IMR-90 (cell line): Measurements from ENCODE around the gene RNU5D-1. TPM values are rescaled to one million over a fixed set of nuclear protein-coding genes. Genes with fewer than 3 reads are reported as not detected.

Experiments
- ATAC-seq: fragments of 200-7000 bp; cut with Tn5 transposase; 2 replicates; pipeline ENCODE4 v1.9.1; 2020; ENCODE audit warnings: low read depth, mild to moderate bottlenecking, moderate library complexity
- BruUV-seq: library from RNA; stranded (reverse); fragments of 400-500 nt; replicated peaks from 2 replicates; lab custom pipeline; 2021; lab: Mats Ljungman, UMichigan
- CTCF ChIA-PET: fragments of 300-600 bp; formaldehyde crosslinking; extraction: SDS; loops from one replicate; lab custom pipeline; 2021; ENCODE audit warnings: antibody characterized with exemption; lab: Yijun Ruan, JAX
- POLR2A ChIA-PET: fragments of 300-600 bp; sonication (Branson Sonifier 250); formaldehyde crosslinking; loops from one replicate; lab custom pipeline; 2022; ENCODE audit warnings: antibody characterized with exemption; ENCODE audit not compliant: unreplicated experiment; lab: Charles Lee
- DNase-seq: peaks from one replicate; pipeline ENCODE4 v3.0.0; 2013
- H2AFZ ChIP-seq: replicated peaks from 2 replicates; pipeline ENCODE3; 2013; ENCODE audit warnings: low read length, mild to moderate bottlenecking; ENCODE audit not compliant: poor library complexity
- H2AK5ac ChIP-seq: 2 replicates; pipeline ENCODE4 v1.6.1; 2013; ENCODE audit warnings: low read depth, low read length, inconsistent platforms
- H2AK9ac ChIP-seq: replicated peaks from 2 replicates; pipeline ENCODE3; 2013; ENCODE audit warnings: mild to moderate bottlenecking, low read depth, low read length, moderate library complexity; ENCODE audit not compliant: poor library complexity
- H2BK120ac ChIP-seq: 2 replicates; pipeline ENCODE4 v1.6.1; 2013; ENCODE audit warnings: low read depth, low read length, inconsistent platforms
- H2BK15ac ChIP-seq: 3 replicates; pipeline ENCODE4 v1.6.1; 2013; ENCODE audit warnings: low read depth, low read length, inconsistent platforms
- H2BK20ac ChIP-seq: 2 replicates; pipeline ENCODE4 v1.6.1; 2013; ENCODE audit warnings: low read depth, mild to moderate bottlenecking, inconsistent platforms, low read length, moderate library complexity
- H2BK5ac ChIP-seq: 2 replicates; pipeline ENCODE4 v1.6.1; 2013; ENCODE audit warnings: mild to moderate bottlenecking, low read depth, low read length, inconsistent platforms; ENCODE audit not compliant: poor library complexity, severe bottlenecking
- H3K14ac ChIP-seq: replicated peaks from 2 replicates; pipeline ENCODE4 v1.6.1; 2013; ENCODE audit warnings: low read depth, low read length, inconsistent platforms
- H3K18ac ChIP-seq: 2 replicates; pipeline ENCODE4 v1.6.1; 2013; ENCODE audit warnings: low read depth, low read length, control low read depth
- H3K23ac ChIP-seq: 2 replicates; pipeline ENCODE4 v1.6.1; 2013; ENCODE audit warnings: low read depth, low read length, inconsistent platforms
- H3K27ac ChIP-seq: 2 replicates; pipeline ENCODE4 v1.5.1; 2013; ENCODE audit warnings: mild to moderate bottlenecking, control low read depth, low read length; ENCODE audit not compliant: insufficient read depth
- H3K27me3 ChIP-seq: 2 replicates; pipeline ENCODE4 v1.6.1; 2013; ENCODE audit warnings: low read length; ENCODE audit not compliant: control insufficient read depth, insufficient read depth
- H3K36me3 ChIP-seq: 2 replicates; pipeline ENCODE4 v1.6.1; 2013; ENCODE audit warnings: low read length, mixed read lengths; ENCODE audit not compliant: control insufficient read depth, insufficient read depth
- H3K4ac ChIP-seq: 2 replicates; pipeline ENCODE4 v1.6.1; 2013; ENCODE audit warnings: low read depth, low read length, inconsistent platforms
- H3K4me1 ChIP-seq: 2 replicates; pipeline ENCODE4 v1.6.1; 2013; ENCODE audit warnings: low read length, mixed read lengths; ENCODE audit not compliant: control insufficient read depth, insufficient read depth
- H3K4me2 ChIP-seq: 2 replicates; pipeline ENCODE4 v1.6.1; 2013; ENCODE audit warnings: low read depth, mild to moderate bottlenecking, control low read depth, low read length, moderate library complexity
- H3K4me3 ChIP-seq: 2 replicates; pipeline ENCODE4 v1.5.1; 2013; ENCODE audit warnings: low read depth, mild to moderate bottlenecking, control low read depth, low read length, moderate library complexity; ENCODE audit not compliant: insufficient read depth
- H3K56ac ChIP-seq: 2 replicates; pipeline ENCODE4 v1.6.1; 2013; ENCODE audit warnings: low read length, inconsistent platforms; ENCODE audit not compliant: insufficient read depth; ENCODE audit errors: extremely low read depth
- H3K79me1 ChIP-seq, 2 experiments: 2 replicates each; pipeline ENCODE4 v1.6.1; 2013; ENCODE audit warnings: low read length in 2 of 2, inconsistent platforms in 1 of 2, low read depth in 1 of 2
- H3K9ac ChIP-seq: 2 replicates; pipeline ENCODE4 v1.6.1; 2013; ENCODE audit warnings: low read depth, low read length, control low read depth
- H3K9me1 ChIP-seq: 2 replicates; pipeline ENCODE4 v1.6.1; 2013; ENCODE audit warnings: low read length, inconsistent platforms; ENCODE audit not compliant: insufficient read depth
- H3K9me3 ChIP-seq: 2 replicates; pipeline ENCODE4 v1.6.1; 2013; ENCODE audit warnings: low read length; ENCODE audit not compliant: control insufficient read depth, insufficient read depth
- H4K20me1 ChIP-seq: 2 replicates; pipeline ENCODE4 v1.6.1; 2013; ENCODE audit warnings: low read length, inconsistent platforms; ENCODE audit not compliant: insufficient read depth
- H4K5ac ChIP-seq: 2 replicates; pipeline ENCODE4 v1.6.1; 2013; ENCODE audit warnings: mild to moderate bottlenecking, low read depth, low read length, control low read depth
- H4K8ac ChIP-seq, 2 experiments: 2 replicates each; pipeline ENCODE4 v1.6.1; 2013; ENCODE audit warnings: low read depth in 2 of 2, low read length in 2 of 2, control low read depth in 1 of 2, inconsistent platforms in 1 of 2
- H4K91ac ChIP-seq: 2 replicates; pipeline ENCODE4 v1.6.1; 2013; ENCODE audit warnings: low read depth, low read length, inconsistent platforms; ENCODE audit not compliant: insufficient read depth
- BHLHE40 ChIP-seq: fragments of 150-350 bp; IDR thresholded peaks from 2 replicates; pipeline ENCODE4 v1.6.1; 2016; ENCODE audit warnings: mild to moderate bottlenecking, low read depth, low read length
- CEBPB ChIP-seq: IDR thresholded peaks from 2 replicates; pipeline ENCODE4 v1.6.1; 2012; ENCODE audit warnings: low read depth, low read length, improper control_type of control experiment
- CHD1 ChIP-seq: IDR thresholded peaks from 2 replicates; pipeline ENCODE4 v1.6.1; 2012; ENCODE audit warnings: low read depth, low read length, improper control_type of control experiment
- CTCF ChIP-seq: conservative IDR thresholded peaks from 2 replicates; pipeline ENCODE4 v1.5.1; 2012; ENCODE audit warnings: mild to moderate bottlenecking, low read depth, low read length, improper control_type of control experiment
- FOS ChIP-seq: fragments of 150-350 bp; IDR thresholded peaks from 2 replicates; pipeline ENCODE4 v1.6.1; 2016; ENCODE audit warnings: low read depth, low read length
- MAFK ChIP-seq: IDR thresholded peaks from 2 replicates; pipeline ENCODE4 v1.6.1; 2012; ENCODE audit warnings: low read depth, low read length, improper control_type of control experiment
- MAZ ChIP-seq: IDR thresholded peaks from 2 replicates; pipeline ENCODE4 v1.6.1; 2012; ENCODE audit warnings: low read depth, mild to moderate bottlenecking, low read length, improper control_type of control experiment, moderate library complexity, borderline replicate concordance
- MXI1 ChIP-seq: IDR thresholded peaks from 2 replicates; pipeline ENCODE4 v1.6.1; 2012; ENCODE audit warnings: low read depth, mild to moderate bottlenecking, low read length, moderate library complexity, borderline replicate concordance
- NFE2L2 ChIP-seq: fragments of 150-350 bp; IDR thresholded peaks from 2 replicates; pipeline ENCODE4 v1.6.1; 2016; ENCODE audit warnings: low read depth, mild to moderate bottlenecking, low read length
- POLR2A ChIP-seq: IDR thresholded peaks from 2 replicates; pipeline ENCODE4 v1.6.1; 2012; ENCODE audit warnings: mild to moderate bottlenecking, low read depth, low read length
- RAD21 ChIP-seq: IDR thresholded peaks from 2 replicates; pipeline ENCODE4 v1.6.1; 2012; ENCODE audit warnings: low read length, improper control_type of control experiment
- RCOR1 ChIP-seq: IDR thresholded peaks from 2 replicates; pipeline ENCODE4 v1.6.1; 2012; ENCODE audit warnings: mild to moderate bottlenecking, low read length, improper control_type of control experiment; ENCODE audit not compliant: insufficient replicate concordance
- RFX5 ChIP-seq: IDR thresholded peaks from 2 replicates; pipeline ENCODE4 v1.8.0; 2012; ENCODE audit warnings: low read depth, mild to moderate bottlenecking, low read length, moderate library complexity
- SMC3 ChIP-seq: fragments of 150-350 bp; IDR thresholded peaks from 2 replicates; pipeline ENCODE4 v1.6.1; 2016; ENCODE audit warnings: low read depth, mild to moderate bottlenecking, antibody characterized with exemption, low read length, moderate library complexity
- WGBS, 2 experiments: methylation state at CpG; one replicate each; pipeline versions ENCODE4 v1.1.5 to v1.1.7; 2013; ENCODE audit warnings: missing lambda C conversion rate in 2 of 2; ENCODE audit not compliant: insufficient read length in 1 of 2; ENCODE audit errors: extremely low coverage in 2 of 2; 5-methylcytosine and 5-hydroxymethylcytosine counted together
- dilution Hi-C: fragments of 300-500 bp; cut with HindIII; formaldehyde crosslinking; loops from one replicate; pipeline ENCODE4 v1.14.3; 2018; ENCODE audit warnings: low sequenced_read_pairs; ENCODE audit not compliant: unreplicated experiment
- in situ Hi-C: fragments of 300-500 bp; cut with MboI; formaldehyde crosslinking; loops from 3 replicates; pipeline ENCODE4 v1.14.3; 2019; ENCODE audit warnings: low sequenced_read_pairs, inconsistent platforms, mixed read lengths
- intact Hi-C: fragments of 100-400 bp; cut with micrococcal nuclease; formaldehyde crosslinking; loops from 2 replicates; pipeline ENCODE4 v1.10.0; 2022
- polyA plus RNA-seq, 3 experiments: library from polyadenylated mRNA; depleted of rRNA; stranded (reverse); fragments of >200 nt; gene quantifications; 2 replicates each; pipeline ENCODE4 v1.2.3, GENCODE V29; 2012; ENCODE audit warnings: low replicate concordance in 1 of 3
- total RNA-seq: library from RNA; depleted of rRNA; stranded (reverse); fragments of >200 nt; gene quantifications from 2 replicates; pipeline ENCODE4 v1.2.3, GENCODE V29; 2012
- TF ChIP-seq, protein P1 (sequence below): fragments of 150-350 bp; IDR thresholded peaks from 2 replicates; pipeline ENCODE4 v1.6.1; 2017; ENCODE audit warnings: mild to moderate bottlenecking, antibody characterized with exemption, low read length, low read depth
- TF ChIP-seq, protein P2 (sequence below): fragments of 150-350 bp; IDR thresholded peaks from 2 replicates; pipeline ENCODE4 v1.6.1; 2016; ENCODE audit warnings: low read depth, mild to moderate bottlenecking, low read length, moderate library complexity, borderline replicate concordance

RNU5D-1 gene
- total and polyA plus RNA-seq, 2 of the 4 experiments (the other 2 are of a cell fraction), result not detected

- Histone ChIP-seq H3K4ac (no peak overlapping the region), H4K91ac (no peak overlapping the region), H3K18ac (no peak overlapping the region), H4K5ac (no peak overlapping the region), H3K9me3 (no peaks in the 10 kb centered on the region), H2AFZ (no peak overlapping the region), H3K4me1 (no peaks in the 10 kb centered on the region), H3K23ac (no peak overlapping the region), H2BK20ac (no peak overlapping the region), H2BK15ac (no peak overlapping the region), H2AK9ac (no peak overlapping the region), H4K8ac (no peak overlapping the region), H2BK5ac (no peak overlapping the region), H3K9ac (no peak overlapping the region), H3K14ac (no peak overlapping the region), H3K9me1 (no peaks in the 10 kb centered on the region; the same call in 1 of the 2 replicates), H2AK5ac (no peak overlapping the region), H3K27me3 (no peaks in the 10 kb centered on the region), H3K36me3 (peaks cover 34% of the 10 kb centered on the region), H3K79me1 (peaks cover 4 to 8% of the 10 kb centered on the region in 2 experiments), H3K4me3 (no peak overlapping the region), H3K4me2 (no peak overlapping the region), H3K56ac (no peak overlapping the region), H2BK120ac (no peak overlapping the region), H4K20me1 (no peaks in the 10 kb centered on the region), H3K27ac (no peak overlapping the region)
- WGBS, 2 experiments, result no CpG with 5 or more reads among the region's 3 CpGs
- intact Hi-C loops (no loop called here), dilution Hi-C loops (no loop called here), in situ Hi-C loops (no loop called here)
- ChIA-PET CTCF (no interaction called here), POLR2A (no interaction called here)
- ATAC-seq (no peak), DNase-seq (no peak)
- BruUV-seq, result no TSS peak
- TF ChIP-seq RAD21, result no peak
- TF ChIP-seq CHD1, result no peak
- TF ChIP-seq MAZ, result no peak
- TF ChIP-seq BHLHE40, result no peak
- no peak for TF ChIP-seq RCOR1
- no peak for TF ChIP-seq SMC3
- no peak for TF ChIP-seq RFX5
- no peak for TF ChIP-seq MAFK
- TF ChIP-seq NFE2L2, result no peak
- no peak for TF ChIP-seq CTCF
- TF ChIP-seq CEBPB, result no peak
- TF ChIP-seq POLR2A, result no peak
- TF ChIP-seq, protein P1, sequence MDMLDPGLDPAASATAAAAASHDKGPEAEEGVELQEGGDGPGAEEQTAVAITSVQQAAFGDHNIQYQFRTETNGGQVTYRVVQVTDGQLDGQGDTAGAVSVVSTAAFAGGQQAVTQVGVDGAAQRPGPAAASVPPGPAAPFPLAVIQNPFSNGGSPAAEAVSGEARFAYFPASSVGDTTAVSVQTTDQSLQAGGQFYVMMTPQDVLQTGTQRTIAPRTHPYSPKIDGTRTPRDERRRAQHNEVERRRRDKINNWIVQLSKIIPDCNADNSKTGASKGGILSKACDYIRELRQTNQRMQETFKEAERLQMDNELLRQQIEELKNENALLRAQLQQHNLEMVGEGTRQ, result no peak
- TF ChIP-seq MXI1, result no peak
- TF ChIP-seq, protein P2, sequence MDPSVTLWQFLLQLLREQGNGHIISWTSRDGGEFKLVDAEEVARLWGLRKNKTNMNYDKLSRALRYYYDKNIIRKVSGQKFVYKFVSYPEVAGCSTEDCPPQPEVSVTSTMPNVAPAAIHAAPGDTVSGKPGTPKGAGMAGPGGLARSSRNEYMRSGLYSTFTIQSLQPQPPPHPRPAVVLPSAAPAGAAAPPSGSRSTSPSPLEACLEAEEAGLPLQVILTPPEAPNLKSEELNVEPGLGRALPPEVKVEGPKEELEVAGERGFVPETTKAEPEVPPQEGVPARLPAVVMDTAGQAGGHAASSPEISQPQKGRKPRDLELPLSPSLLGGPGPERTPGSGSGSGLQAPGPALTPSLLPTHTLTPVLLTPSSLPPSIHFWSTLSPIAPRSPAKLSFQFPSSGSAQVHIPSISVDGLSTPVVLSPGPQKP, result no peak
- no peak for TF ChIP-seq FOS
Measured at GRCh38 chr1:44760876-44761275, 29.9 kb upstream of the RNU5D-1 start.
